WTC11 (cell line): ENCODE measurements around the gene BLOC1S5. TPM values are rescaled to one million over a fixed set of nuclear protein-coding genes. Genes with fewer than 3 reads are reported as not detected.
"Not testable (repeated sequence)": the region's sequence is repeated elsewhere in the genome, so short reads cannot be mapped to it uniquely, and the experiment has no call there.

Experiments
- ATAC-seq: fragments of 200-7000 bp; cut with Tn5 transposase; 2 replicates; pipeline ENCODE4 v1.10.0; 2021; ENCODE audit warnings: mild to moderate bottlenecking, moderate library complexity
- CTCF ChIA-PET: fragments of 300-600 bp; sonication (Branson Sonifier 250); formaldehyde crosslinking; loops from one replicate; lab custom pipeline; 2021; ENCODE audit warnings: antibody characterized with exemption; lab: Charles Lee
- POLR2A ChIA-PET: fragments of 350-600 bp; sonication (Branson Sonifier 250); formaldehyde crosslinking; loops from one replicate; lab custom pipeline; 2021; ENCODE audit warnings: antibody characterized with exemption; lab: Charles Lee
- DNase-seq: peaks from one replicate; pipeline ENCODE4 v3.0.0; 2021; ENCODE audit warnings: low spot score
- H3K27ac Mint-ChIP-seq: 2 replicates; pipeline ENCODE4 v1.8.0; 2021; ENCODE audit warnings: mixed read lengths
- H3K27me3 Mint-ChIP-seq: 2 replicates; pipeline ENCODE4 v1.8.0; 2021; ENCODE audit warnings: low read depth, mild to moderate bottlenecking, moderate library complexity, mixed read lengths
- H3K36me3 Mint-ChIP-seq: 2 replicates; pipeline ENCODE4 v1.8.0; 2021; ENCODE audit warnings: mixed read lengths
- H3K4me1 Mint-ChIP-seq: 2 replicates; pipeline ENCODE4 v1.8.0; 2022; ENCODE audit warnings: mixed read lengths
- H3K4me3 Mint-ChIP-seq: 2 replicates; pipeline ENCODE4 v1.8.0; 2021; ENCODE audit warnings: mild to moderate bottlenecking, moderate library complexity, mixed read lengths
- H3K9me3 Mint-ChIP-seq: 2 replicates; pipeline ENCODE4 v1.8.0; 2021; ENCODE audit warnings: mixed read lengths
- AR ChIP-seq: fragments of 250-450 bp; sonication (Bioruptor Pico); IDR thresholded peaks from 2 replicates; pipeline ENCODE4 v1.9.0; 2021; ENCODE audit warnings: mild to moderate bottlenecking
- ATF3 ChIP-seq: sonication (generic); formaldehyde crosslinking; conservative IDR thresholded peaks from 2 replicates; pipeline ENCODE4 v1.8.1; 2022; ENCODE audit warnings: mild to moderate bottlenecking, missing genetic modification reagents
- CREM ChIP-seq: sonication (generic); formaldehyde crosslinking; IDR thresholded peaks from 2 replicates; pipeline ENCODE4 v1.8.1; 2022; ENCODE audit warnings: mild to moderate bottlenecking, missing genetic modification reagents, moderate library complexity
- E2F4 ChIP-seq: sonication (generic); formaldehyde crosslinking; IDR thresholded peaks from 2 replicates; pipeline ENCODE4 v1.8.1; 2022; ENCODE audit warnings: low read depth, mild to moderate bottlenecking, moderate library complexity, missing genetic modification reagents, borderline replicate concordance
- EMX1 ChIP-seq: fragments of 250-450 bp; sonication (Bioruptor Pico); IDR thresholded peaks from 2 replicates; pipeline ENCODE4 v1.8.0; 2021; ENCODE audit warnings: mild to moderate bottlenecking
- ESRRA ChIP-seq: sonication (generic); formaldehyde crosslinking; IDR thresholded peaks from 2 replicates; pipeline ENCODE4 v1.8.1; 2022; ENCODE audit warnings: mild to moderate bottlenecking, missing genetic modification reagents, borderline replicate concordance
- FOXP4 ChIP-seq: sonication (generic); formaldehyde crosslinking; IDR thresholded peaks from 2 replicates; pipeline ENCODE4 v1.8.0; 2022; ENCODE audit warnings: mild to moderate bottlenecking, missing genetic modification reagents
- HMGXB4 ChIP-seq: sonication (generic); formaldehyde crosslinking; IDR thresholded peaks from 2 replicates; pipeline ENCODE4 v1.8.1; 2023; ENCODE audit warnings: mild to moderate bottlenecking, moderate library complexity, missing genetic modification reagents
- IRF2 ChIP-seq: sonication (generic); formaldehyde crosslinking; IDR thresholded peaks from 2 replicates; pipeline ENCODE4 v1.8.0; 2022; ENCODE audit warnings: low read depth, missing genetic modification reagents, borderline replicate concordance
- MYBL2 ChIP-seq: sonication (generic); formaldehyde crosslinking; IDR thresholded peaks from 2 replicates; pipeline ENCODE4 v1.8.1; 2023; ENCODE audit warnings: mild to moderate bottlenecking, moderate library complexity, missing genetic modification reagents
- NFE2L1 ChIP-seq: sonication (generic); formaldehyde crosslinking; IDR thresholded peaks from 2 replicates; pipeline ENCODE4 v1.8.1; 2023; ENCODE audit warnings: missing genetic modification reagents
- NR1H2 ChIP-seq: sonication (generic); formaldehyde crosslinking; IDR thresholded peaks from 2 replicates; pipeline ENCODE4 v1.9.0; 2021; ENCODE audit warnings: mild to moderate bottlenecking, moderate library complexity, missing genetic modification reagents
- SP1 ChIP-seq: sonication (generic); formaldehyde crosslinking; conservative IDR thresholded peaks from 2 replicates; pipeline ENCODE4 v1.8.1; 2022; ENCODE audit warnings: missing genetic modification reagents
- TEAD1 ChIP-seq: sonication (generic); formaldehyde crosslinking; IDR thresholded peaks from 2 replicates; pipeline ENCODE4 v1.8.0; 2022; ENCODE audit warnings: mild to moderate bottlenecking, missing genetic modification reagents
- ZMAT4 ChIP-seq: fragments of 250-450 bp; sonication (Bioruptor Pico); IDR thresholded peaks from 2 replicates; pipeline ENCODE4 v1.9.0; 2021; ENCODE audit warnings: mild to moderate bottlenecking
- ZNF263 ChIP-seq: sonication (generic); formaldehyde crosslinking; IDR thresholded peaks from 2 replicates; pipeline ENCODE4 v1.8.1; 2022; ENCODE audit warnings: low read depth, mild to moderate bottlenecking, moderate library complexity, missing genetic modification reagents
- ZNF396 ChIP-seq: fragments of 250-450 bp; sonication (Bioruptor Pico); IDR thresholded peaks from 2 replicates; pipeline ENCODE4 v1.8.0; 2021; ENCODE audit warnings: mild to moderate bottlenecking, moderate library complexity, borderline replicate concordance
- ZNF423 ChIP-seq: fragments of 250-450 bp; sonication (Bioruptor Pico); IDR thresholded peaks from 2 replicates; pipeline ENCODE4 v2.1.2; 2022; ENCODE audit warnings: mild to moderate bottlenecking, moderate library complexity
- ZNF425 ChIP-seq: fragments of 250-450 bp; sonication (Bioruptor Pico); conservative IDR thresholded peaks from 2 replicates; pipeline ENCODE4 v1.9.0; 2021; ENCODE audit warnings: mild to moderate bottlenecking
- total RNA-seq: library from RNA; stranded (reverse); gene quantifications from 3 replicates; pipeline ENCODE4 v1.2.3, GENCODE V29; 2021

The BLOC1S5 gene
- total RNA-seq, 1 experiment from 2014 or later, result 17.9 TPM

GRCh38 chr6:8054276-8054675, 9.9 kb downstream of the BLOC1S5 start:
- POLR2A ChIA-PET, result no interaction called here
- peaks cover 7% of the 10 kb centered on the region for H3K9me3 Mint-ChIP-seq
- H3K27ac Mint-ChIP-seq, result no peak overlapping the region
- DNase-seq (no peak), ATAC-seq (no peak)
- TF ChIP-seq ESRRA (CRISPR knock-in tag) (no peak), ZNF425 (CRISPR knock-in tag) (no peak), ZNF263 (CRISPR knock-in tag) (no peak), HMGXB4 (CRISPR knock-in tag) (no peak)
- peaks cover 28% of the 10 kb centered on the region for H3K36me3 Mint-ChIP-seq
- no peaks in the 10 kb centered on the region for H3K27me3 Mint-ChIP-seq
- CTCF ChIA-PET, result no interaction called here
- no peak overlapping the region for H3K4me3 Mint-ChIP-seq
- no peaks in the 10 kb centered on the region for H3K4me1 Mint-ChIP-seq

- peaks cover 53% of the 10 kb centered on the region for H3K36me3 Mint-ChIP-seq
- ChIA-PET POLR2A (no interaction called here), CTCF (no interaction called here)
- H3K27ac Mint-ChIP-seq, result peak overlapping the region; percentile 73; the same call in 1 of the 2 replicates
- H3K4me1 Mint-ChIP-seq, result peaks cover 10% of the 10 kb centered on the region
- DNase-seq (no peak), ATAC-seq (peak; percentile 32; the same call in 1 of the 2 replicates)
- H3K27me3 Mint-ChIP-seq, result no peaks in the 10 kb centered on the region
- H3K9me3 Mint-ChIP-seq, result peaks cover 41% of the 10 kb centered on the region
- TF ChIP-seq ZMAT4 (no peak), ZNF396 (CRISPR knock-in tag) (no peak), ZNF423 (CRISPR knock-in tag) (no peak), EMX1 (no peak), NR1H2 (no peak), NFE2L1 (no peak), SP1 (CRISPR knock-in tag) (no peak), AR (CRISPR knock-in tag) (no peak), TEAD1 (CRISPR knock-in tag) (no peak), ATF3 (no peak), IRF2 (CRISPR knock-in tag) (no peak), MYBL2 (no peak), FOXP4 (CRISPR knock-in tag) (no peak), CREM (CRISPR knock-in tag) (no peak), E2F4 (CRISPR knock-in tag) (no peak)
- H3K4me3 Mint-ChIP-seq, result no peak overlapping the region
Measured at GRCh38 chr6:8047541-8048292, 16.5 kb downstream of the BLOC1S5 start.

GRCh38 chr6:8045769-8046168, 18.4 kb downstream of the BLOC1S5 start:
- CTCF ChIA-PET, H3K27me3 Mint-ChIP-seq, POLR2A ChIA-PET, ATAC-seq, H3K4me3 Mint-ChIP-seq, H3K27ac Mint-ChIP-seq, DNase-seq: not testable (repeated sequence)
- Mint-ChIP-seq H3K36me3 (peaks cover 50% of the 10 kb centered on the region), H3K9me3 (peaks cover 34% of the 10 kb centered on the region), H3K4me1 (peaks cover 17% of the 10 kb centered on the region)
